ENCODE results near the gene WASF1. TPM values are rescaled to one million over a fixed set of nuclear protein-coding genes. Genes with fewer than 3 reads are reported as not detected.

Gene WASF1
- total RNA-seq, 1 experiment from 2014 or later, result 22.3 TPM

GRCh38 chr6:110180228-110181008, 948 bp upstream of the WASF1 start, which contains the start of gene CDC40:
Gene CDC40 (plus strand): TSS chr6:110180427. CDS start chr6:110180445, 18 bp downstream.
- H3K27ac Mint-ChIP-seq, result peak within 1 kb of the TSS; percentile 97; the same call in 1 of the 2 replicates
- peak; percentile 35 for ATAC-seq
- no peak within 1 kb of the TSS for H3K4me3 Mint-ChIP-seq
- TF ChIP-seq JAZF1 (CRISPR knock-in tag; IDR thresholded peaks at IDR 0.05) (no peak), SMAD4 (CRISPR knock-in tag; IDR thresholded peaks at IDR 0.05) (no peak), NR3C1 (CRISPR knock-in tag; conservative IDR thresholded peaks at IDR 0.05; ENCODE audit: low read depth) (no peak), CREB1 (CRISPR knock-in tag; IDR thresholded peaks at IDR 0.05) (no peak), ATF1 (CRISPR knock-in tag; IDR thresholded peaks at IDR 0.05) (no peak), KAT7 (CRISPR knock-in tag; IDR thresholded peaks at IDR 0.05; ENCODE audit: borderline replicate concordance) (peak; percentile 66; the same call in 1 of the 2 replicates), SMAD3 (CRISPR knock-in tag; IDR thresholded peaks at IDR 0.05; ENCODE audit: borderline replicate concordance) (no peak), GRHL2 (CRISPR knock-in tag; IDR thresholded peaks at IDR 0.05; ENCODE audit: insufficient replicate concordance, severe bottlenecking) (no peak), FOXP1 (CRISPR knock-in tag; IDR thresholded peaks at IDR 0.05; ENCODE audit: borderline replicate concordance) (peak; percentile 41; the same call in 1 of the 2 replicates), ESRRA (CRISPR knock-in tag; IDR thresholded peaks at IDR 0.05; ENCODE audit: borderline replicate concordance) (no peak), E2F1 (CRISPR knock-in tag; IDR thresholded peaks at IDR 0.05) (no peak), CBFB (CRISPR knock-in tag; IDR thresholded peaks at IDR 0.05; ENCODE audit: low read depth) (no peak), FOXJ3 (CRISPR knock-in tag; IDR thresholded peaks at IDR 0.05; ENCODE audit: borderline replicate concordance) (no peak), JUN (CRISPR knock-in tag; IDR thresholded peaks at IDR 0.05) (no peak), ZBTB21 (CRISPR knock-in tag; IDR thresholded peaks at IDR 0.05; ENCODE audit: borderline replicate concordance) (no peak), CDX4 (CRISPR knock-in tag; IDR thresholded peaks at IDR 0.05; ENCODE audit: borderline replicate concordance) (no peak), ETV6 (CRISPR knock-in tag; IDR thresholded peaks at IDR 0.05) (no peak; the same call in 1 of the 2 replicates)
- TF ChIP-seq, protein P1, sequence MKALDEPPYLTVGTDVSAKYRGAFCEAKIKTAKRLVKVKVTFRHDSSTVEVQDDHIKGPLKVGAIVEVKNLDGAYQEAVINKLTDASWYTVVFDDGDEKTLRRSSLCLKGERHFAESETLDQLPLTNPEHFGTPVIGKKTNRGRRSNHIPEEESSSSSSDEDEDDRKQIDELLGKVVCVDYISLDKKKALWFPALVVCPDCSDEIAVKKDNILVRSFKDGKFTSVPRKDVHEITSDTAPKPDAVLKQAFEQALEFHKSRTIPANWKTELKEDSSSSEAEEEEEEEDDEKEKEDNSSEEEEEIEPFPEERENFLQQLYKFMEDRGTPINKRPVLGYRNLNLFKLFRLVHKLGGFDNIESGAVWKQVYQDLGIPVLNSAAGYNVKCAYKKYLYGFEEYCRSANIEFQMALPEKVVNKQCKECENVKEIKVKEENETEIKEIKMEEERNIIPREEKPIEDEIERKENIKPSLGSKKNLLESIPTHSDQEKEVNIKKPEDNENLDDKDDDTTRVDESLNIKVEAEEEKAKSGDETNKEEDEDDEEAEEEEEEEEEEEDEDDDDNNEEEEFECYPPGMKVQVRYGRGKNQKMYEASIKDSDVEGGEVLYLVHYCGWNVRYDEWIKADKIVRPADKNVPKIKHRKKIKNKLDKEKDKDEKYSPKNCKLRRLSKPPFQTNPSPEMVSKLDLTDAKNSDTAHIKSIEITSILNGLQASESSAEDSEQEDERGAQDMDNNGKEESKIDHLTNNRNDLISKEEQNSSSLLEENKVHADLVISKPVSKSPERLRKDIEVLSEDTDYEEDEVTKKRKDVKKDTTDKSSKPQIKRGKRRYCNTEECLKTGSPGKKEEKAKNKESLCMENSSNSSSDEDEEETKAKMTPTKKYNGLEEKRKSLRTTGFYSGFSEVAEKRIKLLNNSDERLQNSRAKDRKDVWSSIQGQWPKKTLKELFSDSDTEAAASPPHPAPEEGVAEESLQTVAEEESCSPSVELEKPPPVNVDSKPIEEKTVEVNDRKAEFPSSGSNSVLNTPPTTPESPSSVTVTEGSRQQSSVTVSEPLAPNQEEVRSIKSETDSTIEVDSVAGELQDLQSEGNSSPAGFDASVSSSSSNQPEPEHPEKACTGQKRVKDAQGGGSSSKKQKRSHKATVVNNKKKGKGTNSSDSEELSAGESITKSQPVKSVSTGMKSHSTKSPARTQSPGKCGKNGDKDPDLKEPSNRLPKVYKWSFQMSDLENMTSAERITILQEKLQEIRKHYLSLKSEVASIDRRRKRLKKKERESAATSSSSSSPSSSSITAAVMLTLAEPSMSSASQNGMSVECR (CRISPR knock-in tag; IDR thresholded peaks at IDR 0.05; ENCODE audit: borderline replicate concordance), result 0 out of 2 replicates have a peak, but pooled peaks have one; percentile 61
- TF ChIP-seq, protein P2, sequence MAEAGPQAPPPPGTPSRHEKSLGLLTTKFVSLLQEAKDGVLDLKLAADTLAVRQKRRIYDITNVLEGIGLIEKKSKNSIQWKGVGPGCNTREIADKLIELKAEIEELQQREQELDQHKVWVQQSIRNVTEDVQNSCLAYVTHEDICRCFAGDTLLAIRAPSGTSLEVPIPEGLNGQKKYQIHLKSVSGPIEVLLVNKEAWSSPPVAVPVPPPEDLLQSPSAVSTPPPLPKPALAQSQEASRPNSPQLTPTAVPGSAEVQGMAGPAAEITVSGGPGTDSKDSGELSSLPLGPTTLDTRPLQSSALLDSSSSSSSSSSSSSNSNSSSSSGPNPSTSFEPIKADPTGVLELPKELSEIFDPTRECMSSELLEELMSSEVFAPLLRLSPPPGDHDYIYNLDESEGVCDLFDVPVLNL (CRISPR knock-in tag; IDR thresholded peaks at IDR 0.05; ENCODE audit: borderline replicate concordance, low read depth), result no peak
- TF ChIP-seq, protein P3, sequence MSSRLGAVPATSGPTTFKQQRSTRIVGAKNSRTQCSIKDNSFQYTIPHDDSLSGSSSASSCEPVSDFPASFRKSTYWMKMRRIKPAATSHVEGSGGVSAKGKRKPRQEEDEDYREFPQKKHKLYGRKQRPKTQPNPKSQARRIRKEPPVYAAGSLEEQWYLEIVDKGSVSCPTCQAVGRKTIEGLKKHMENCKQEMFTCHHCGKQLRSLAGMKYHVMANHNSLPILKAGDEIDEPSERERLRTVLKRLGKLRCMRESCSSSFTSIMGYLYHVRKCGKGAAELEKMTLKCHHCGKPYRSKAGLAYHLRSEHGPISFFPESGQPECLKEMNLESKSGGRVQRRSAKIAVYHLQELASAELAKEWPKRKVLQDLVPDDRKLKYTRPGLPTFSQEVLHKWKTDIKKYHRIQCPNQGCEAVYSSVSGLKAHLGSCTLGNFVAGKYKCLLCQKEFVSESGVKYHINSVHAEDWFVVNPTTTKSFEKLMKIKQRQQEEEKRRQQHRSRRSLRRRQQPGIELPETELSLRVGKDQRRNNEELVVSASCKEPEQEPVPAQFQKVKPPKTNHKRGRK (CRISPR knock-in tag; IDR thresholded peaks at IDR 0.05; ENCODE audit: borderline replicate concordance), result 0 out of 2 replicates have a peak, but pooled peaks have one; percentile 75
- TF ChIP-seq, protein P4, sequence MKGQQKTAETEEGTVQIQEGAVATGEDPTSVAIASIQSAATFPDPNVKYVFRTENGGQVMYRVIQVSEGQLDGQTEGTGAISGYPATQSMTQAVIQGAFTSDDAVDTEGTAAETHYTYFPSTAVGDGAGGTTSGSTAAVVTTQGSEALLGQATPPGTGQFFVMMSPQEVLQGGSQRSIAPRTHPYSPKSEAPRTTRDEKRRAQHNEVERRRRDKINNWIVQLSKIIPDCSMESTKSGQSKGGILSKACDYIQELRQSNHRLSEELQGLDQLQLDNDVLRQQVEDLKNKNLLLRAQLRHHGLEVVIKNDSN (CRISPR knock-in tag; IDR thresholded peaks at IDR 0.05), result peak; percentile 28; the same call in 1 of the 2 replicates
- ChIA-PET POLR2A (interaction anchor here (0.5 kb wide), 1 partner anchor 173 kb away, joined by 3 read pairs; no protein-coding TSS in a partner anchor), CTCF (interaction anchor here (0.7 to 2.3 kb wide), 3 partner anchors 119 to 653 kb away, joined by 3 to 13 read pairs (median 3); no protein-coding TSS in a partner anchor)
- H3K36me3 Mint-ChIP-seq, result no peaks in the 10 kb centered on the region
- H3K9me3 Mint-ChIP-seq, result no peaks in the 10 kb centered on the region
- peaks cover 7% of the 10 kb centered on the region for H3K4me1 Mint-ChIP-seq
- H3K27me3 Mint-ChIP-seq (ENCODE audit: low read depth), result no peaks in the 10 kb centered on the region
- DNase-seq (ENCODE audit: low spot score), result peak; percentile 48

Data from WTC11 (cell line).